ENCODE measurements around the gene NLE1.
A peak's percentile ranks its signal among the peaks of the same experiment; 100 is the strongest.

Gene NLE1

GRCh38 chr17:35087731-35088355, 54.3 kb downstream of the NLE1 start:
- DNase-seq: peak in 18 of 51 donors; percentile 9 to 89 (median 48)

DNA sequence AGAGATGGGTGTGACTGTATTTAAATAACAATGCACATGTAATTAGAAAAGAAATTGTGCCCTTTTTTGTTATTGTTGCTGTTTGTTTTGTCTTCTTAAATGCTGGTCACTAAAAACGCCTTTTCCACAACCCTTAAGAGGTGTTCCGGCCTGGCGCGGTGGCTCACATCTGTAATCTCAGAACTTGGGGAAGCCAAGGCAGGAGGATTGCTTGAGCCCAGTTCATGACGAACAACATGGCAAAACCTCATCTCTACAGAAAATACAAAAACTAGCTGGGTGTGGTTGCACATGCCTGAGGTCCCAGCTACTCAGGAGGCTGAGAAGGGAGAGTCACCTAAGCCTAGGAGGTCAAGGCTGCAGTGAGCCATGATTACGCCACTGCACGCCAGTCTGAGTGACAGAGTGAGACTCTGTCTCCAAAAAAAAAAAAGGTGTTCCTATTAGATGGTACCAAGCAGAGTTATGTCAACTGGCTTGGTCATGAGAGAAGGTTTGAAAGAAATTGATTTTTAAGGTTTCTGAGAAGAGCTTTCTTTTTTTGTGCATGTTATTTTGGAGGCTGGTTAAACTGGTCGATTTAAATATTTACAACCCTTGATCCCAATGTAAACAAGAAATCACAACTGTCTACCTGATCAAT, 55.1 kb downstream of the NLE1 start:
- DNase-seq: peak in 3 of 51 donors; percentile 14 to 38 (median 19)

DNA sequence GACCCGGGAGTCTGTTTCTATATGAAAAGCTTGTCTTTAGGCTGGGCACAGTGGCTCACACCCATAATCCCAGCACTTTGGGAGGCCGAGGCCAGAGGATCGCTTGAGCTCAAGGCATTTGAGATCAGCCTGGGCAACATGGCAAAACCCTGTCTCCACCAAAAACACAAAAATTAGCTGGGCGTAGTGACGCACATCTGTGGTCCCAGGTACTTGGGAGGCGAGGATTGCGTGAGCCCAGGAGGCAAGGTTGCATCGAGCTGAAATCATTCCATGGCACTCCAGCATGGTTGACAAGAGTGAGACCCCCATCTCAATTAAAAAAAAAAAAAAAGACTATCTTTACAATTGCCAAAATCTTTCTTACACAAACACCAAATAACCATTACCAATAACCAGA, 55.9 kb downstream of the NLE1 start:
- DNase-seq: peak in 1 of 51 donors; percentile 19

DNA sequence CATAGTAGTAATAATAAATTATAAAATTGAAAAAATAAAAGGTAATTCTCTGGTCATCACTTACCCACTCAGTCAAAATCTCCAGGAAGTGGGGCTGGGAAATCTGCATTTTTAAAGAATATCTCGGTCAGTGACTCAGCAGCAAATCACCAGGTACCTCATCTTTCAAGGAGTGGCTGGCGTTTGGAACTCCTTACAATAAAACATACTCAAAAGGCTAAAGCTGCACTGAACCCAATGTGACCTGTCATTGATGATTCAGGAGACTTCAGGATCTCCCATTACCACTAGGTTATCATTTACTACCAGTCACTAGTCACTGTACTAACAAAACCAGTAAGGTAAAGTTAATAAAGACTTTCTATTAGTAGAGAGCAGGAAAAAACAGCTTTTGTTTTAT, 57.1 kb downstream of the NLE1 start:
- no peak for DNase-seq

DNA sequence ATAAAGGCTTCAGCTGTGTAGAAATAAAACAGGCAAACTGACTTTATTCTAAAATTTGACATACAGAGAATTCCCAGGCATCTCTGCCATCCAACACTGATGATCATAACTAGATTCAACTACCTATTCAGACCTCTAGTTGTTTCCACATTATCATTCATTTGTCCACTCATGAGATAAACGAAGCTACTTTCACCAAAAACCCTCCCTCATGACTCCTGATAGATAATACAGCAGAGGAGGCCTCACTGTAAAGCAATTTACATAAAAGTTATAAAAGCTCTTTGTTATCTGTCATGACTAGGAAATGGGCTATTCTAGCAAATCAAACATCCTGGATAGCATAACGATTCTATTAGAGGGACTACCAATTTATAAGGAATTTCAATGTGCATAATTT, 59.0 kb downstream of the NLE1 start:
- DNase-seq: no peak

DNA sequence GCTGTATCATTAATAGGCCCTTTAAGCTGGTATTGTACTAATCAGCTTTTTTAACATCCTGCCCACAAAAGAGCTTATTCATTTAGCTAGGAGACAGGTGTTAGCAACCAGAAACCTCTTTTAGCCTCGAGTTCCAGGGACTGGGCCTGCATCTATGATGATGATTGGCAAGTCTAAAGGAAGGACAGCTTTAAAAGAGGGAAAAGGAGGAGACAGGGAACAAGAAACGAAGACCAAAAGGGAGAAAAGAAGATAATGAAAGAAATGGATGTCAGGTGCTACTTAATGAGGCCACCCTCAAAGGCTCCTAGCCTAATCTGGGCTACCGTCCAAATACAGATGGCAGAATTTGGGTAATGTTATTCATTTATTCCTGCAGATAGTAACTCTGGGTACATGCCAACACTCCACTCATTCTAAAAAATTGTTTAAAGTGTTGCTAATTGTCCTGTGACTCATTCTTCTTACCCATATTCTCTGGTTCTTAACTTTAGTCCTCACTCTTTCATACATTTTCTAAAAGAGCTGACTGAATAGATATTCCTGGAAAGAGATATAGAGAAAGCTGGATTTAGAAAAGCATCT, 59.9 kb downstream of the NLE1 start:
- DNase-seq: peak in 2 of 51 donors; percentile 18 to 58

DNA sequence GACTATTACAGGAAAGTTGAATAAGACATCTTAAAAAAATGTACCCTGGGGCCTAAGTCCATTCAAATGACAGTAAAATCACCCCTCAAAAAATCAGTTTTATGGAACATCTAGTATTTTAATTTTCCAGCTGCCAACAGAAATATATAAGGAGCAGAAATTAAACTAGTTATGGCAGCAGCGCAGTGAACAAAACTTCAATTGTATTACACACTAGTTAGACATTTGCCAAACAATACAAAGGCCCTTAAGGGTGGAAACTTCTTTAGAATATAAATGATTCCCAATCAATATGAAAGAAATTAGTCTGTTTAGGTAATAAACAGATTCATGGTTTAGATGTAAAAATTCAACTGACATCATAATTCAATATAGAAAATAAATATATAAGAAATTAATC, 60.5 kb downstream of the NLE1 start:
- no peak for DNase-seq

- no peak for DNase-seq
Measured at GRCh38 chr17:35080536-35080935, 61.6 kb downstream of the NLE1 start.

DNA sequence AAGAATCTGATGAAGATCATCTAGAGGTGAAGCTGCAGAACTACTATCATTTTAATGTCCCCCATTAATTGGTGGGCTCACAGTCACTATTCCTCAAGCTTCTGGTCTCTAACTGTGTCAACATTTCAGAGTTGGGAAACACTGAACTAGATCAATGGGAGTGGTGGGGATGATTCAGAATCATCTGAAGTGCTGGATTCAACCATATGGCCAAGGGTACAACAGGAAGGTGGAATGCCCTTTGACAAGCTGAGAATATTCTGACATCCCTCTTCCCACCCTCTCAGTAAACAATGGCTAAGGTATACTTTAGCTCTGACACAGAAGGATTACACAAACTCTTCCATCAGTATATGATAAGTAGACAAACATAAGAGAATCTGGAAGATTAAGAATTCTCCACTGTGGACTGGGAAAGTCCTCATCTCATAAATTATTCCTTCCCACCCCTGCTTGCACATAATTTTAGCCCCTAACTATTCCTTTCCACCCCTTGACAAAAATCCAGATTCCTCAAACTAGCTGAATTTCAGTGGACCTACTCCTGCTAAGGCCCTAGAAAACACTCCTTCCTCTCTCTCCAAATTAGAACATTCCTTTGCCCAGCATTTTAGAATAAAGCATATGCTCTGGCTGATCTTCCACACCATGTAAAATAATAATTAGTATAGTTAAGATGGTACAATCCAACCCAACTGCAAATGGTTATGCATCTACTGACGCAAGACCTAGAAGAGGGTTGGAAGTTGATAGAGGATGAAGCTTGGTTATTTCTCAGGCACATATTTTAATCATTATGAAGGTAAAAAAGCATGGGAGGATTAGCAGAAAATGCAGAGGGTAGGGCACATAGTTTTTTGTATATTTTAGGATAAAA, 62.3 kb downstream of the NLE1 start:
- no peak for DNase-seq

All from hypothalamus (tissue), 51 donors.